GM12891 (cell line): ENCODE measurements around the gene NDUFA8.

Experiments
- PAX5 ChIP-seq: IDR thresholded peaks from 2 replicates; pipeline ENCODE4 v1.6.1; 2011; ENCODE audit warnings: low read length, moderate library complexity, mild to moderate bottlenecking; ENCODE audit not compliant: insufficient read depth, severe bottlenecking
- POLR2A ChIP-seq: IDR thresholded peaks from 2 replicates; pipeline ENCODE4 v1.6.1; 2011; ENCODE audit warnings: low read depth, low read length, control low read depth
- POLR2AphosphoS5 ChIP-seq: IDR thresholded peaks from 2 replicates; pipeline ENCODE4 v1.6.1; 2011; ENCODE audit warnings: low read depth, low read length, control low read depth
- SPI1 ChIP-seq: IDR thresholded peaks from 2 replicates; pipeline ENCODE4 v1.6.1; 2011; ENCODE audit warnings: low read depth, low read length, control low read depth

- TF ChIP-seq POLR2AphosphoS5 (no peak), POLR2A (no peak), PAX5 (no peak), SPI1 (no peak)
These were observed 61.8 kb downstream of the NDUFA8 start for GRCh38 chr9:122097679-122098315.
